T-cell (primary cell): Measurements from ENCODE around the gene RAB12. TPM values are rescaled to one million over a fixed set of nuclear protein-coding genes. Genes with fewer than 3 reads are reported as not detected.
"Not testable (repeated sequence)": the region's sequence is repeated elsewhere in the genome, so short reads cannot be mapped to it uniquely, and the experiment has no call there.

Experiments
- ATAC-seq, 4 experiments: fragments of 200-7000 bp in 3 of 4; fragments of 150-1000 bp in 1 of 4; cut with Tn5 transposase; replicated peaks in 1 of 4; 1 replicate in 3 of 4; 2 replicates in 1 of 4; pipeline ENCODE4 v1.10.0; 2021; ENCODE audit warnings: moderate library complexity in 3 of 4, mild to moderate bottlenecking in 2 of 4, moderate number of reproducible peaks in 1 of 4
- CTCF ChIA-PET, 2 donors: fragments of 300-600 bp; sonication (Branson Sonifier 250); formaldehyde crosslinking; loops; one replicate each; lab custom pipeline; 2022; ENCODE audit warnings: antibody characterized with exemption in 2 of 2; lab: Charles Lee
- POLR2A ChIA-PET, 2 donors: fragments of 300-600 bp; sonication (Branson Sonifier 250); formaldehyde crosslinking; loops; one replicate each; lab custom pipeline; 2022; ENCODE audit warnings: antibody characterized with exemption in 2 of 2; lab: Charles Lee
- DNase-seq, 35 experiments: peaks; one replicate each; pipeline versions ENCODE4 v3.0.0 to v3.0.0-alpha.2; 2013 to 2023
- H3K27ac ChIP-seq: one replicate; pipeline ENCODE4 v1.5.1; 2013; ENCODE audit warnings: low read length
- H3K27me3 ChIP-seq, 2 experiments: replicated peaks in 1 of 2; 1 replicate in 1 of 2; 2 replicates in 1 of 2; pipeline versions ENCODE4 v1.6.1 to v1.7.0; 2013; ENCODE audit warnings: low read length in 1 of 2, mixed read lengths in 1 of 2; ENCODE audit not compliant: control insufficient read depth in 2 of 2, insufficient read depth in 2 of 2; ENCODE audit errors: extremely low read depth in 1 of 2
- H3K36me3 ChIP-seq, 2 donors: 1 replicate in 1 of 2; 2 replicates in 1 of 2; pipeline versions ENCODE4 v1.6.1 to v1.7.0; 2013; ENCODE audit warnings: low read length in 1 of 2; ENCODE audit not compliant: control insufficient read depth in 2 of 2, insufficient read depth in 1 of 2; ENCODE audit errors: extremely low read depth in 1 of 2
- H3K4me1 ChIP-seq, 2 experiments: 1 replicate in 1 of 2; 2 replicates in 1 of 2; pipeline versions ENCODE4 v1.6.1 to v1.7.0; 2013; ENCODE audit warnings: low read length in 2 of 2, mixed read lengths in 1 of 2; ENCODE audit not compliant: insufficient read depth in 2 of 2, control insufficient read depth in 1 of 2; ENCODE audit errors: extremely low read depth in 1 of 2
- H3K4me3 ChIP-seq, 2 donors: 1 replicate in 1 of 2; 2 replicates in 1 of 2; pipeline versions ENCODE4 v1.5.1 to v1.7.0; 2013; ENCODE audit warnings: mild to moderate bottlenecking in 2 of 2, low read length in 1 of 2, moderate library complexity in 1 of 2; ENCODE audit not compliant: control insufficient read depth in 1 of 2; ENCODE audit errors: extremely low read depth in 1 of 2
- H3K9me3 ChIP-seq: 2 replicates; pipeline ENCODE4 v1.7.0; 2013
- H3K27ac Mint-ChIP-seq, 2 donors: one replicate each; pipeline ENCODE4 v1.8.0; 2020 to 2021; ENCODE audit warnings: mild to moderate bottlenecking in 2 of 2, mixed read lengths in 2 of 2
- H3K27me3 Mint-ChIP-seq, 2 donors: one replicate each; pipeline ENCODE4 v1.8.0; 2021 to 2022; ENCODE audit warnings: mixed read lengths in 2 of 2
- H3K36me3 Mint-ChIP-seq: one replicate; pipeline ENCODE4 v1.8.0; 2021; ENCODE audit warnings: mixed read lengths
- H3K4me1 Mint-ChIP-seq, 3 donors: one replicate each; pipeline ENCODE4 v1.8.0; 2020 to 2022; ENCODE audit warnings: mixed read lengths in 3 of 3, mild to moderate bottlenecking in 1 of 3
- H3K4me3 Mint-ChIP-seq, 3 donors: one replicate each; pipeline ENCODE4 v1.8.0; 2020 to 2022; ENCODE audit warnings: mild to moderate bottlenecking in 3 of 3, mixed read lengths in 3 of 3, moderate library complexity in 3 of 3
- H3K9me3 Mint-ChIP-seq, 3 donors: one replicate each; pipeline ENCODE4 v1.8.0; 2020 to 2022; ENCODE audit warnings: mixed read lengths in 3 of 3
- WGBS: methylation state at CpG from one replicate; pipeline ENCODE4 v1.1.5; 2013; ENCODE audit warnings: missing lambda C conversion rate; ENCODE audit not compliant: insufficient coverage; 5-methylcytosine and 5-hydroxymethylcytosine counted together
- total RNA-seq, 35 experiments: library from RNA in 6 of 35; stranded (reverse) in 6 of 35; fragments of 120-200 nt in 1 of 35; gene quantifications; one replicate each; pipeline versions ENCODE4 v1.2.1 to v1.2.4 and lab custom pipeline; 2013 to 2026

The RAB12 gene
- total RNA-seq, 5 donors from 2014 or later (not counting 1 experiment from before 2014, with no cell fraction given), result 15.8 to 21.4 (median 17.5) TPM

DNA sequence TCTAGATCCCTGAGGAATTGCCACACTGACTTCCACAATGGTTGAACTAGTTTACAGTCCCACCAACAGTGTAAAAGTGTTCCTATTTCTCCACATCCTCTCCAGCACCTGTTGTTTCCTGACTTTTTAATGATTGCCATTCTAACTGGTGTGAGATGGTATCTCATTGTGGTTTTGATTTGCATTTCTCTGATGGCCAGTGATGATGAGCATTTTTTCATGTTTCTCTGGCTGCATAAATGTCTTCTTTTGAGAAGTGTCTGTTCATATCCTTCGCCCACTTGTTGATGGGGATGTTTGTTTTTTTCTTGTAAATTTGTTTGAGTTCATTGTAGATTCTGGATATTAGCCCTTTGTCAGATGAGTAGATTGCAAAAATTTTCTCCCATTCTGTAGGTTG lies 35.5 kb upstream of the RAB12 start:
- H3K9me3 ChIP-seq, H3K9me3 Mint-ChIP-seq, CTCF ChIA-PET, H3K27ac ChIP-seq, H3K4me3 Mint-ChIP-seq, H3K4me3 ChIP-seq, H3K4me1 Mint-ChIP-seq, H3K4me1 ChIP-seq, DNase-seq, H3K36me3 ChIP-seq, POLR2A ChIA-PET, H3K27me3 ChIP-seq, ATAC-seq, H3K36me3 Mint-ChIP-seq, H3K27ac Mint-ChIP-seq: not testable (repeated sequence)
- no CpG with 5 or more reads among the region's 1 CpG for WGBS
- H3K27me3 Mint-ChIP-seq, result peaks cover 15 to 22% of the 10 kb centered on the region in 2 donors

DNA sequence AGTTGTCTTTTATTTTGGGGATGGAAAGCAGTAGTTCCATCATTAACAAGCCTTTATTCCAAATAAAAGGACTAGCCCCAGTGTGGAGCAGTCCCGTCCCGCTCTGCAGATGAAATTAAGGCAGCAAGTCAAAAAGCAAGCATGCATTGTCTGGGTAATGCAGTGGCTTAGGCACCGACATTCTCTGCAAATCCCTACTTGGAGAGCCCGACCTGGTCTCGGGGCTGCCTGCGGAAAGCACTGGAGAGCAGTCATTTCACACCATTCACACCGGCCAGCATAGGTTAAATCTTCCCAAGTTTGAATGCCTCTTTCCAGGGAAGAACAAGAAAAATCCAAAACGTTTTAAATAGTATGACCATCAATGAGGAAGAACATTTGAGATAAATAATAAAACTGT lies 24.4 kb upstream of the RAB12 start:
- WGBS, result 73% methylated on average over 3 of the region's 8 CpGs
- ChIA-PET POLR2A (no interaction called here), CTCF (no interaction called here)
- Histone ChIP-seq H3K9me3 (no peaks in the 10 kb centered on the region), H3K27ac (no peak overlapping the region), H3K4me3 (no peak overlapping the region), H3K36me3 (no peaks in the 10 kb centered on the region), H3K4me1 (no peaks in the 10 kb centered on the region), H3K27me3 (peaks cover 0 to 27% of the 10 kb centered on the region in 2 experiments)
- DNase-seq (no peak), ATAC-seq (no peak)
- Mint-ChIP-seq H3K27me3 (peaks cover 16 to 45% of the 10 kb centered on the region in 2 donors), H3K9me3 (peaks cover 0 to 2% (median under 1%) of the 10 kb centered on the region in 3 donors), H3K4me1 (no peaks in the 10 kb centered on the region), H3K27ac (no peak overlapping the region), H3K36me3 (no peaks in the 10 kb centered on the region), H3K4me3 (no peak overlapping the region)

DNA sequence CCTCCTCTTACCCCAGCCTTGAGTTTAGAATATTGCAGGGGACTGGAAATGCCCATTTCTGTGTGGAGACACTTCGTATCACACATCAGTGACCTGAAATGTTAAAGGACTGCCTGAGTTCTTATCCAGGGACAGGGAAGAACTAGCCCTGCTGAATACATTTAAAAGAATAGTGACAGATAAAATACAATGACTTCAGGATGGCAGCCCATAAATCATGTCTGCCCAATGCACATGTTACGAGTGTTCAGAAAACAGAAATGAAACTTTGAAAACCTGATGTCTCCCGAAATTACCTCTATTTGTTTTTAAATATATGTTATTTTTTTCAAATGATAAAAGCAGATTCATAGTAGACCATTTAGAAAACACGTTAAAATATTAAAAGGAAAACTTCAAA lies 22.3 kb upstream of the RAB12 start:
- H3K27ac Mint-ChIP-seq, result no peak overlapping the region
- no peak overlapping the region for H3K27ac ChIP-seq
- ChIA-PET POLR2A (no interaction called here), CTCF (no interaction called here)
- no peak for ATAC-seq
- H3K9me3 Mint-ChIP-seq, result peaks cover 0 to 9% (median 6%) of the 10 kb centered on the region in 3 donors
- no peaks in the 10 kb centered on the region for H3K36me3 ChIP-seq
- peaks cover 0 to 22% of the 10 kb centered on the region in 2 experiments for H3K27me3 ChIP-seq
- H3K9me3 ChIP-seq, result no peaks in the 10 kb centered on the region
- no peaks in the 10 kb centered on the region for H3K4me1 ChIP-seq
- H3K4me1 Mint-ChIP-seq, result no peaks in the 10 kb centered on the region
- H3K4me3 Mint-ChIP-seq, result no peak overlapping the region
- DNase-seq, result no peak
- no CpG with 5 or more reads among the region's 4 CpGs for WGBS
- H3K4me3 ChIP-seq, result no peak overlapping the region
- H3K36me3 Mint-ChIP-seq, result no peaks in the 10 kb centered on the region
- peaks cover 16 to 42% of the 10 kb centered on the region in 2 donors for H3K27me3 Mint-ChIP-seq

DNA sequence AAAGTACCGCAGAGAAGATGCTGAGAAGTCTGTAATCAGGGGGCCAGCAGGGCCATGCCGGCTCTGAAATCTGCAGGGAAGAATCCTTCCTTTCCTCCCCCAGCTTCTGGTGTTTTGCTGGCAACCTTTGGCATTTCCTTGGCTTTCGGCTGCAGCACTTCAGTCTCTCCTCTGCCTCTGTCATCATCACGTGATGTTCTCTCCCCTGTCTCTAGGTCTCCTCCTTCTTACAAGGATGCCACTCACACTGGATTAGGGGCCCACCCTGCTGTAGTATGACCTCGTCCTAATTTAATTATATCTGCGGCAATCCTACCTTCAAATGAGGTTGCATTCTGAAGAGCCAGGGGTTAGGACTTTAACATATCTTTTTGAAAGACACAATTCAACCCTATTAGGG lies 13.8 kb upstream of the RAB12 start:
- DNase-seq (no peak), ATAC-seq (no peak)
- H3K9me3 Mint-ChIP-seq, result peaks cover 0 to under 1% (median 0%) of the 10 kb centered on the region in 3 donors
- H3K27me3 ChIP-seq, result peaks cover 0 to 11% of the 10 kb centered on the region in 2 experiments
- CTCF ChIA-PET, result no interaction called here
- no peaks in the 10 kb centered on the region for H3K4me1 Mint-ChIP-seq
- 94% methylated on average over 4 of the region's 6 CpGs for WGBS
- H3K27ac ChIP-seq, result no peak overlapping the region
- POLR2A ChIA-PET, result interaction anchor here in 1 of 2 donors (0.6 kb wide), 1 partner anchor 48 kb away, joined by 4 read pairs; no protein-coding TSS in a partner anchor
- no peak overlapping the region for H3K4me3 Mint-ChIP-seq
- H3K4me1 ChIP-seq, result no peaks in the 10 kb centered on the region
- H3K36me3 ChIP-seq, result no peaks in the 10 kb centered on the region
- no peak overlapping the region for H3K4me3 ChIP-seq
- peaks cover 4 to 14% of the 10 kb centered on the region in 2 donors for H3K27me3 Mint-ChIP-seq
- H3K27ac Mint-ChIP-seq, result no peak overlapping the region
- H3K9me3 ChIP-seq, result no peaks in the 10 kb centered on the region
- no peaks in the 10 kb centered on the region for H3K36me3 Mint-ChIP-seq

DNA sequence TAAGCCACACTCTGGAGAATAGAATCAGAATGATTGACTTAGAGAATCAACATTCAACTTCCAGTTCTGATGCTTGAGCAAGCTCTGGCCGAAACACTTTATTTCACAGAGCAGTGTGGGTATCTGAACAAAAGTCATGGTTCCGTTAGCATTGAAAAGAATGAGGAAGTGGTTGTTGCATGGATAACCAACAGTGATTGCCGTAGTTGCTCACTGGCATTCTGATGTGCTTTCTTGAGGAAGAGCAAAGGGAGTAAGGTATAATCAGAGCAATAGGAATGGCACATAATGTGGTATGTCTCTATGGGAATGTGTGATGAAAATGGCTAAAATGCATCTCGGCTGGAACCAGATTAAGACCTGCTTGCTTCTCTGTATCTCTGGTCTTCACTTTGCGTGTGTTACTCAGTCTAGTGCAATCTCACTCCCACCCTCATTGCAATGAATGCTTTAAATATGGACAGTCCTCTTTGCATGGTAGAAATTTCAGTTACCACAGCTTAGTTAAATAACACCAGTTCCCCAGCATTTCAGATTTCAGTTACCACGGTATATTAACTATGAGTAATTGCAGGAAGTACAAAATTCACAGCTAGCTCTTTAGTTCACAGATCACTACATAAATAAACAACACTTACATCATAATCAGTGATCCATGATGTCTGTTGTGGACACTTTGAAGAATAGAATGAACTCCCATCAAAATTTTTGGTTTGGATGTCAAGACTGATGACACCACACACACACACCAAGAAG lies 7.8 kb upstream of the RAB12 start:
- Histone ChIP-seq H3K27ac (no peak overlapping the region), H3K27me3 (peaks cover 0 to 14% of the 10 kb centered on the region in 2 experiments), H3K9me3 (no peaks in the 10 kb centered on the region), H3K4me1 (peaks cover 0 to 8% of the 10 kb centered on the region in 2 experiments), H3K4me3 (no peak overlapping the region), H3K36me3 (no peaks in the 10 kb centered on the region)
- ATAC-seq (no peak), DNase-seq (peak in 1 of 35 experiments; percentile 20)
- H3K4me3 Mint-ChIP-seq, result no peak overlapping the region
- no peaks in the 10 kb centered on the region for H3K36me3 Mint-ChIP-seq
- 55% methylated on average over 3 of the region's 6 CpGs for WGBS
- H3K27me3 Mint-ChIP-seq, result peaks cover 24 to 28% of the 10 kb centered on the region in 2 donors
- POLR2A ChIA-PET, result no interaction called here
- H3K9me3 Mint-ChIP-seq, result no peaks in the 10 kb centered on the region
- peak overlapping the region in 1 of 2 donors; percentile 34 for H3K27ac Mint-ChIP-seq
- H3K4me1 Mint-ChIP-seq, result peaks cover 5 to 15% (median 8%) of the 10 kb centered on the region in 3 donors
- CTCF ChIA-PET, result interaction anchor here (0.6 to 0.7 kb wide), 2 partner anchors 24 to 35 kb away, joined by 3 to 4 read pairs; no protein-coding TSS in a partner anchor

DNA sequence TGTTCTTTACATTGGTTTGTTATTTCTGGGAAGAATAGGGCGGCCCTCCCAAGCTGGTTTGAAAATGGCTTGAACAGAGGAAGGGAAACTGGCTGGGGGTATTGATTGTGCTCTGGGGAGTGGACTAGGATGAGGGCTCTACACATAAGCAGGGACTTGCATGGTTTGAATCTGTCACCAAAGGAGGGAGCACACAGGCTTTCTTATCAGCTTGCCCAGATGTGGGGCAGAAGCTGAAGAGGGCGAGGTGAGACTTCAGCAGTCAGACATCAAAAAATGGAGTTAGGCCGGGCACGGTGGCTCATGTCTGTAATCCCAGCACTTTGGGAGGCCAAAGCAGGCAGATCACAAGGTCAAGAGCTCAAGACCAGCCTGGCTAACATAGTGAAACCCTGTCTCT lies 7.2 kb upstream of the RAB12 start:
- Mint-ChIP-seq H3K9me3 (no peaks in the 10 kb centered on the region), H3K27me3 (peaks cover 24 to 26% of the 10 kb centered on the region in 2 donors), H3K4me3 (no peak overlapping the region), H3K27ac (peak overlapping the region in 1 of 2 donors; percentile 12), H3K36me3 (no peaks in the 10 kb centered on the region), H3K4me1 (peaks cover 5 to 15% (median 8%) of the 10 kb centered on the region in 3 donors)
- ATAC-seq (no peak), DNase-seq (no peak)
- H3K4me1 ChIP-seq, result peaks cover 0 to 8% of the 10 kb centered on the region in 2 experiments
- H3K4me3 ChIP-seq, result no peak overlapping the region
- H3K9me3 ChIP-seq, result no peaks in the 10 kb centered on the region
- H3K27me3 ChIP-seq, result peaks cover 0 to 14% of the 10 kb centered on the region in 2 experiments
- no peak overlapping the region for H3K27ac ChIP-seq
- H3K36me3 ChIP-seq, result no peaks in the 10 kb centered on the region
- whole genome bisulfite sequencing, result 90% methylated on average over 2 of the region's 4 CpGs
- POLR2A ChIA-PET, result no interaction called here
- CTCF ChIA-PET, result no interaction called here
